MCF 10A (cell line): ENCODE results near the gene PROKR1. TPM values are rescaled to one million over a fixed set of nuclear protein-coding genes. Genes with fewer than 3 reads are reported as not detected.

Source experiments
- total RNA-seq: library from RNA; stranded (reverse); gene quantifications from 2 replicates; pipeline ENCODE4 v1.2.3, GENCODE V29; 2022

PROKR1 gene
- total RNA-seq, 1 experiment from 2014 or later = not detected

Other genes with a start within 250 kb of the PROKR1 start
- gene FBXO48, start 176.3 kb upstream of the PROKR1 start, total RNA-seq = 1.7 and 2.1 TPM in 2 replicates
- 4.0 TPM in 2 replicates for gene APLF, start 176.0 kb upstream of the PROKR1 start, total RNA-seq
- gene ARHGAP25, start 91.2 kb downstream of the PROKR1 start, total RNA-seq = 0.93 TPM in 2 replicates
- gene BMP10, start 227.8 kb downstream of the PROKR1 start, total RNA-seq = not detected in 2 replicates